Left lobe of liver (tissue), 2 donors: ENCODE results near the gene MFN2. TPM values are rescaled to one million over a fixed set of nuclear protein-coding genes. Genes with fewer than 3 reads are reported as not detected.
"Not testable (repeated sequence)": the region's sequence is repeated elsewhere in the genome, so short reads cannot be mapped to it uniquely, and the experiment has no call there.

Source experiments
- ATAC-seq: fragments of 200-7000 bp; cut with Tn5 transposase; one replicate; pipeline ENCODE4 v1.9.1; 2020; ENCODE audit warnings: mild to moderate bottlenecking, moderate library complexity
- DNase-seq: peaks from one replicate; pipeline ENCODE4 v3.0.0-alpha.2; 2020; ENCODE audit warnings: low spot score
- total RNA-seq: library from RNA; stranded (reverse); gene quantifications from one replicate; pipeline ENCODE4 v1.2.1, GENCODE V29; 2021
- donor health status: DM: no; HTN: no; CAD: no; lungs with moderate emphysema.
- donor health status: DM: no; HTN: yes; CAD: no.

The MFN2 gene
- 45.0 TPM for total RNA-seq

DNA sequence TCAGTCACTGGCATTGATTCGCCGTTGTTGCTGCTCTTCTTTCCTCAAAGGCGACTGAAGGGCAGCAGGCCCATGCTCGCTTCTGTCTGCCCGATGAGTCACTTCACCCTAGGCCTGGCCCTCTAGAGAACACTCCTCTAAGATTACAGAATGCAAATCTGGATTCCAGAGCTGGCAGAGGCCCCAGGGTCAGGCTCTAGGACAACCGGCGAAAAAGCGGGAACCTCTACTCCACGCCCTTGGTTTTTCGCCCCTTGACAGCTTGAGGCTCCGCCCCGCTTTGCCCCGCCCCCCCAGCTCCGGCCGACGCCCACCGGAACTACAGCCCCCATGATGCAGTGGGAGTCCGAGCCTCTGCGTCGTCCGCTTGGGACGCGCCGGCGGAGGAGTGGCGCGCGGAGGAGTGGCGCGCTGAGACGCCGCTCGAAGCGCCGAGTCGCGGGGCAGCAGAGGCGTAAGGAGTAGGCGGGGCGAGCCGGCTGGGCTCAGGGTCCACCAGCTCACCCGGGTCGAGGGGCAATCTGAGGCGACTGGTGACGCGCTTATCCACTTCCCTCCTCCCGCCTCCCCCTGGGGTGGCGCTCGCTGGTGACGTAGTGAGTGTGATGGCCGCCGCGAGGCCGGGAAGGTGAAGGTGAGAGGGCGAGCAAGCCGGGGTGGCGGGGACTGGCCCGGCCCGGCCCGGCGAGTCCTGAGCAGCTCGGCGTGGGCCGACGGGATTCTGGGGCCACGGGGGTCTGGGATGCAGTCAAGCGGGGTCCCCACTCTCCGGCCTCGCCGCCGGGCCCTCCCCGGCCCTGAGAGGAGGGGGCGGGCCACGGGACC, at the start of gene MFN2:
Gene MFN2, plus strand, starts transcription at position 594 of the 825 bp plus-strand sequence. CDS start 8,725 bp downstream, outside the sequence.
- DNase-seq (peak; percentile 98), ATAC-seq (peak; percentile 88)

DNA sequence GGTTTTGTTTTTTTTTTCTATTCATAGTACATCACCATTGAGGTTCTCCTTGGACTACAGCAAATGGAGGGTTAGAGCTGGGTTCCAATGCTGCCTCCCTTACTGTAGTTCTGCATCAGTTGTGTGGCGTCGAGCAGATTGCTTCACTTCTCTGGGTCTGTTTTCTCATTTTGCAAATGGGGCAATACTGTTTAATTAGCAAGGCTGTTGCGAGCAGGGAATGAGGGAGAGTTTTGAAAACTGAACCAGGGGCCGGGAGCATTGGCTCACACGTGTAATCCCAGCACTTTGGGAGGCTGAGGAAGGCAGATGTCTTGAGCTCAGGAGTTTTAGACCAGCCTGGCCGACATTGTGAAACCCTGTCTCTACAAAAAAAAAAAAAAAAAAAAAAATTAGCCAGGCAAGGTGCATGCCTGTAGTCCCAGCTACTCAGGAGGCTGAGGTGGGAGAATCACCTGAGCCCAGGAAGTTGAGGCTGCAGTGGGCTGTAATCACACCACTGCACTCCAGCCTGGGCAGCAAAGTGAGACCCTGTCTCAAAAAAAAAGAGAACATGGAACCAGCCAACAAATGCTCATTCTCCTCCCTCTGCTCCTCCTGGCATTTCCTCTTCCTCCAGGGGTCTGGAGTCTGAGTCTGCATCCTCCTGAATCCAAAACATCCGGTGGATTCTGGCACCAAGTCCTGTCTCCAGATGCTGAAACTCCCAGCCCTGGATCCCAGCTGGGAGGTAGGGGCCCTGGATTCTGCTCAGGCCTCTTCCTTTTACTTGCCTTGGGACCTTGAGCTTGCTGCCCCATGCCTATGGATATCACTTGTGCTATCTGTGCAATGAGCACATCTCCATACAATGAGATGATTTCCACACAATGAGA, 49.4 kb upstream of the MFN2 start:
- DNase-seq (no peak), ATAC-seq (no peak)

DNA sequence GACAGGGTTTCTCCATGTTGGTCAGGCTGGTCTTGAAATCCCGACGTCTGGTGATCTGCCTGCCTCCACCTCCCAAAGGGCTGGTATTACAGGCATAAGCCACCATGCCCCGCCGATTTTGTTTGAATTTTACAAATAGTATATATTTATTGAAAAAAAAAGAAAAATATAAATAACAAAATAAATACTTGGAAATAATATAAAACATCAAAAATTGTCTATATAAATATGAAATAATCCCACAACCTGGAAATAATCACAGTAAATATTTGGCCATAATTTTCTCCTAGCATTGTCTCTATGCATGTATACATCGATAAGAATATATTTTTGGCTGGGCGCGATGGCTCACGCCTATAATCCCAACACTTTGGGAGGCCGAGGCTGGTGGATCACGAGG, 48.4 kb upstream of the MFN2 start:
- ATAC-seq (no peak), DNase-seq (no peak)

DNA sequence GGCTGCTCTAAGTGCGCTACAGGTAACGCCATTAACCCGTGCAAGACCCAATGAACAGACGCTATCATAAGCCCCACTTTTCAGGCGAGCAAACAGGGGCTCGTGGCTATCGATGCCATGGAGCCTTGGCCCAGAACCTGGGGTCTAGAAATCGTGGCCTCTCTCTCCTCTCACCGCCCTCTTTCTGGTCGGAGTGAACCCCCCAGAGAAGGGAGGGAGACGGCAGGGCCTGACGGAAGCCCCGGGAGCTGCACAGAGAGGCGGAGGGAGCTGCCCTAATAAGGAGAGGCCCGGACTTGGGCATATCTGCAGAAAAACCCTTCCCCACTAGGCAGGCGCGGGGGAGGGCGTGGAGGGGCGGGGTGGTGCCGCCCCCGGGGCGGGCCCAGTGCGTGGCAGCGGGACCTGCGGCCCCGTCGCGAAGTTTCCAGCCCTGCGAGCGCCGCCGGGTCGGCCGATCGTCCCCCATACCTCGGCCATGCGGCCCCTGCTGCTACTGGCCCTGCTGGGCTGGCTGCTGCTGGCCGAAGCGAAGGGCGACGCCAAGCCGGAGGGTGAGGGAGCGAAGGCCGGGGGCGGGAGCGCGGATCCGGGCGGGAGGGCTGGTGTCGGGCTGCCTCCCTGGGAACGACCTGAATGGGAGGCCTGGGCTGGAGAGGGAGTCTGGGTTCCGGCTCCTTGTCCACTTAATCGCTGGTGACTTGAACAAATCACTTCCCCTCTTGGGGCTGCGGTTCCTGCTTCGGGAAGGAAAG, 45.8 kb upstream of the MFN2 start, which contains the start of gene PLOD1:
Gene PLOD1, plus strand, starts transcription at position 416 of the 755 bp plus-strand sequence. Its CDS starts 63 bp downstream, at position 479.
- DNase-seq (peak; percentile 95), ATAC-seq (peak; percentile 95)

DNA sequence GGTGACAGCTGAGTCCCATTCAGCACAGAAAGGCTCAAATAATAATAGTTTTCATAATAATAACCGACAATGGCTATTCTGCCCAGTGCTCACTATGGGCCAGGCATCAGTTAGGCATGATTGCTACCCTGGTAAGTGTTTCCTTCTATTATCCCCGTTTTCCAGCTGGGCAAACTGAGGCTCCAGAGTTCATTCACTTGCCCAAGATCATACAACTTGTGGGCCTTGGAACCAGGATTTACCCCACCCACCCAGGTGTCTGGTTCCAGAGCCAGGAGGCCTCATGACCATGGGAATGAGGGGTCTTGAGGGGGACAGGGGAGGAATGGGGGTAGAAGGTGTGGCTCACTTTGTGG, 45.2 kb upstream of the MFN2 start:
- DNase-seq (no peak), ATAC-seq (peak; percentile 9)

DNA sequence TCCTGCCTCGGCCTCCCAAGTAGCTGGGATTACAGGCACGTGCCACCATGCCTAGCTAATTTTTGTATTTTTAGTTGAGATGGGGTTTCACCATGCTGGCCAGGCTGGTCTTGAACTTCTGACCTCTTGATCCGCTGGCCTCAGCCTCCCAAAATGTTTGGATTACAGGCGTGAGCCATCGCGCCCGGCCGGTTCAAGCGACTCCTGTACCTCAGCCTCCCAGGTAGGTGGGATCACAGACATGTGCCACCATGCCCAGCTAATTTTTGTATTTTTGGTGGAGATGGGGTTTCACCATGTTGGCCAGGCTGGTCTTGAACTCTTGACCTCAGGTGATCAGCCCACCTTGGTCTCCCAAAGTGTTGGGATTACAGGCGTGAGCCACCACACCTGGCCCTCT, 44.5 kb upstream of the MFN2 start:
- ATAC-seq, DNase-seq: not testable (repeated sequence)

DNA sequence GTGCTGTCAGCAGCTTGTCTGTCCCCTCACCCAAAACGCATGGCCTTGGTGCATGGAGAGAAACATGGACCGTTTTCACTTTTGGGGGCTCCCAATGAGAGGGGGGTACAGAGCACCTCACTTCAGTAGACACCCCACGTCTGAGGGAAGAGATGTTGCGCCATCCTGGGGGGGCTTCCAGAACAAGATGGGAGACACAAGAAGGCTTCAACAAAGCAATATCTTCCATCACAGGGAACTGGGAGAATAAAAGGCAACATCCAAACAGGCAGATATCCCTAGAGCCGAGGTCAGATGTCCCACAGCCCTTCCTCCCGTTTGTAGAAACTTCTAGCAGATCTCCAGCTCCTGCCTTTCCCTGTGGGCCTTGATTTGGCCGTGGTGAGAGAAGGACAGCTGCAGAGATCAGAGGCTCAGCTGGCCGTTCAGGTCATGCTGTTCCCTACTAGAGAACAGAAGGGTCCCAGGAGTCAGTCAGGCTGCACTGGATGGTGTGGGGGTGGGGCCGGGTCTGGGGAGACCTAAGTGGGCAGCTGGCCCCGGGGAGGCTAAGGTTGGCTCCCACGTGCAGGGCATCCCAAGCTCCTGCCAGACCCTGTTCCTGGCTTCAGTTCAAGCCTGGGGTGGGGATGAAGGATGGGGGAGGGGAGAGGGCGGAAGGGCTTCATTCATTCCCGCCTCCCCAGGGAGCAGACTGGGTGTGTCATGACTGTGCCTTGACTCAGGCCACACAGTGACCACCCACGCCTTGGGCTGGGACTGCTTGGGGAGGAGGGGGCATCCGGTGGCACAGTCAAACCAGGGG, 41.3 kb upstream of the MFN2 start:
- DNase-seq (no peak), ATAC-seq (no peak)

DNA sequence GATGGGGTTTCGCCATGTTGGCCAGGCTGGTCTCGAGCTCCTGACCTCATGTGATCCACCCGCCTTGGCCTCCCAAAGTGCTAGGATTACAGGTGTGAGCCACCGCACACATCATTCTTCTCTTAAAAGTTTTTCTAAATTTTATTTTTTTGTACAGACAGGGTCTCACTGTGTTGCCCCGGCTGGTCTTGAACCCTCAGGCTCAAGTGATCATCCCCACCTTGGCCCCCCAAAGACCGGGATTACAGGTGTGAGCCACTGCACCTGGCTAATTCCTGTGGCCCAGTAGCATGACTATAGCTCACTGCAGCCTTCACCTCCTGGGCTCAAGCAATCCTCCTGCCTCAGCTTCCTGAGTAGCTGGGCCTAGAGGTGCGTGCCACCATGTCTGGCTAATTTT, 40.5 kb upstream of the MFN2 start:
- ATAC-seq, DNase-seq: not testable (repeated sequence)

DNA sequence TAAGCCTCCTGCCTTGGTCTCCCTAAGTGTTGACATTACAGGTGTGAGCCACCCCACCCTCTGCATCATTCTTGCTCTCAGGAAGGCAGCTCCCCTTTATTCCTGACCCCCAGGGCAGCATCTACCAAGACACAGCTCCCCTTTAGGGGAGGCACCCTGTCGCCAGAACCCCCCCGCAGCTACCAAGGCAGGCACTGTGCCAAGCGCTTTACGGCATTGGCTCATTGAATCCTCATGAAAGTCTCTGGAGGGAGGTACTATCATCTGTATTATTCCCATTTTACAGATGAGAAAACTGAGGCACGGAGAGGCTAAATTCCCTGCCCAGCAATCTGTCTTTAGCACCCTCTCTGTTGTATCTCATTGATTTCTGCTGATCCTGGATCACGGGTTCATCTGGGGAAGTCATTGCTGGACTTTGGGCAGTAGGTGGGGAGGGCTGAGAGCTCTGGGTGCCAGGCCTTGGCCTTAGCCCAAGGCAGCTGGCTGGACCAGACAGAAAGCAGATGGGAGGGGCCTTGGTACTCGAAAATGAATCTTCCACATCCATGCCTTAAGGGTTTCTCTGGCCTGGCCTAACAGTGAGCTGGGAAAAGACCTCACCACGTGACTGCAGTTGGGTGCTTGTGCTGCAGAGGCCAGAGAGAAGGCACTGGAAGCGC, 39.9 kb upstream of the MFN2 start:
- DNase-seq (peak; percentile 89), ATAC-seq (peak; percentile 95)

DNA sequence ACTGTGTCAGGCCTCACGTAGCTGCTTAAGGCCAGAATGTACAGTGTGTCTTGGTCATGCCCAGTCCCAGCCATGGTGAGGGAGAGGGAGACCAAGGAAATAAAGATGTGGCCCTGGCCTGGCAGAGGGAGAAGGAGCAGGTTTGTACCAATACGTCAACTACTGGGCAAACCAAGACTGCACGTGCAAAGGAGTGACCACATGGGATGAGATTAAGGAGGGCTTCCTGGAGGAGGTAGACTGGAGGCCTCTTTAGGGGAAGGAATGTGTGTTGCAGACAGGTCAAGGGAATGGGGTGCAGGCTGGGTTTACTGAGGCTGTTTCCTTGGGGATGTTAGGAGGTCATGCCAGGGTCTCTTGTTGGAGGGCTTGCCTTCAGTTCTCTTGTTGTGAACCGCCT, 38.0 kb upstream of the MFN2 start:
- DNase-seq (no peak), ATAC-seq (no peak)

DNA sequence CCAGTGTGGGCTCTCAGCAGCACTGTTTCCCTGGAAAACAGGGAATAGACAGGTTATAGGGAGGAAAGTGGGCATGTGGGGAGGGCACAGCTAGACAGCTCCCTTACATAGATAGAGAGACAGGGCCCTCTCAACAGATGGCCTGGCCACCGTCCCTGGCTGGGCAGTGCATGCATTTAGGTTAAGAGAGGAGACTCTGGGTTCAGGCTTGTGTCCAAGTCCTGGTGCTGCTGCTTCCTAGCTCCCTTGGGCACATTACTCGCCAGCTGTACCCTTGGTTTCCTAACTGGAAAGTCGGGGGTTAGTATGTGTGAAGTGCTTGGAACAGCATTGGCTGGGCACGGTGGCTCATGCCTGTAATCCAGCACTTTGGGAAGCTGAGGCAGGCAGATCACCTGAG, 36.6 kb upstream of the MFN2 start:
- DNase-seq (no peak), ATAC-seq (no peak)

DNA sequence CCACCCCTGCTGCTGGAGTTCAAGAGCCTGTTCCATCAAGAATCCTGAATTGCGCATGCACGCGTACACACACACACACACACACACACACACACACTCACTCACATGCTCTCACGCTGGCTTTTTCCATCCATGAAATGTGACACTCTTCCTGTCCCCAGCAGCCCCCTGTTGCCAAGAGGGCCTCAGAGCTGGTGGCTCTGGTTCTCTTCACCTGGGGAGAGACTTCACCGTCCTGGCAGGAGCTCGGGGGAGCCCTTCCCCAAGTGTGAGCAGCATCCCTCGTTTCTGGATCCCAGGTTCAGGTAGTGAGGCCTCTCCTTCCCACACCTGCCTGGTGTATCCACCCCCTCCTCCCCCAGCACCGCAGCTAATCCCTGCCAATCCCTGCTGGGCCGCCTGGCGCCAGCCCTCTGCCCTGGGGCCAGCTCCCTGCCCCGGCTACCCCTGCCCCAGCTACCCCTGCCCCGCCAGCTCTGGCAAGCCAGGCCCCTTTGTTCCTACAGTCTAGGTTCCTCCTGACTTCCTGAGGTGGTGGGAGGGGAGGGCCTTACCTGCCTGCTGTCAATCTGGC, 35.8 kb upstream of the MFN2 start:
- DNase-seq (no peak), ATAC-seq (no peak)

DNA sequence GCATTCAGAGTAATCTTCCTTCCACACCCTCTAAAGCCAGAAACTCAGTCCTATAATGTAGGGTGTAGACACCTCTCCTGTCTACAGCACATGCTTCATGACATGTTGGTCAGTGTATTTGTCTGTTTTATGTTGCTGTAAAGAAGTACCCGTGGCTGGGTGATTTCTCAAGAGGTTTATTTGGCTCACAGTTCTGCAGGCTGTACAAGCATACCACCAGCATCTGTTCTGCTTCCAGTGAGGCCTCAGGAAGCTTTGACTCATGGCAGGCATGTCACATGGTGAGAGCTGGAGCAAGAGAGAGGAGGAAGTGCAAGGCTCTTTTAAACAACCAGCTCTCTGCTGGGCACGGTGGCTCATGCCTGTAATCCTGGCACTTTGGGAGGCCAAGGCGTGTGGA, 33.6 kb upstream of the MFN2 start:
- DNase-seq (no peak), ATAC-seq (no peak)

DNA sequence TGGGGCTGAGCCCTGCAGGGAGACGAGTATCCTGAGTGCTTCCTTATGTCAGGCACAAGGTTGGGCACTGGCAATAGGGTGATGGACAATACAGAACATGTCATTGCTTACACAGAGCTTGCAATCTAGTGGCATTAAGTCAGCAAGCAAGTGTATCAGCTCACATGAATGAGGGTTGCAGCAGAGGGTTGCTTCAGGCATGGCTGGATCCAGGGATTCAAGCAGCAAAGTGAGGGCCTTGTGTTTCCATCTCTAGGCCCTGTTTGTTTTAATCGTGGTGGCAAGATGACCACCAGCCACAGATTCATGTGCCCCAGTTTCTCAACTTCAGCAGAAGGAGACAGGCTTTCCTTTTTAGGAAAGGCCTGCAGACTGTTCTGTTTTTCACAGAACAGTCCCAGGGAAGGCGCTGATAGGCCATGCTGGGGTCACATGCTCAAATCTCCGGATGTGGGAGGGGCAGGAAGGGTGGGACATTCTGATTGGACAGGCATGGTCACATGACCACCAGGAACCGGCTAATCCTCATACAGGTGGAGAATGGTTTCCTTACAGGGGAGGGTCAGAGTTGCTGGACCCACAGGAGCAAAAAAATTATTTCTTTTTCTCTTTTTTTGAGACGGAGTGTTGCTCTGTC, 31.3 kb upstream of the MFN2 start:
- ATAC-seq, result no peak

DNA sequence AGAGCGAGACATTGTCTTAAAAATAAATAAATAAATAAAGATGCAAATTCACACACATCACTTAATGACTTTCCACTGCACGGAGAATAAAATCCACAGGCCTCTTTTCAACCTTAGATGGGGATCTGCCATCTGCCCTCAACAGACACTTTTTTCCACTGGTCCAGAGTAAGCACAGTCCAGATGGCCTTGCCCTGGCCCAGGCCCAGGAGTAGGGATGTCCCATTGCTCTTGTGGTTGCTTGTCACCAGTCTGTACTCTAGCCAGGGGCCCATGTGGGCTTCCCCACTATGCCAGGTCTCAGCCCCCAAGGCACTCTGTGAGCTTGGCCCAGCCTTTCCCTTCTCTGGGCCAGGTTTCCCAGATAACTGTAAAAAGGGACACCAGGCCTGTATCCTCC, 28.3 kb upstream of the MFN2 start:
- ATAC-seq, result no peak
- no peak for DNase-seq

More for the DNA sequence above, 31.3 kb upstream of the MFN2 start:
- DNase-seq, result no peak

DNA sequence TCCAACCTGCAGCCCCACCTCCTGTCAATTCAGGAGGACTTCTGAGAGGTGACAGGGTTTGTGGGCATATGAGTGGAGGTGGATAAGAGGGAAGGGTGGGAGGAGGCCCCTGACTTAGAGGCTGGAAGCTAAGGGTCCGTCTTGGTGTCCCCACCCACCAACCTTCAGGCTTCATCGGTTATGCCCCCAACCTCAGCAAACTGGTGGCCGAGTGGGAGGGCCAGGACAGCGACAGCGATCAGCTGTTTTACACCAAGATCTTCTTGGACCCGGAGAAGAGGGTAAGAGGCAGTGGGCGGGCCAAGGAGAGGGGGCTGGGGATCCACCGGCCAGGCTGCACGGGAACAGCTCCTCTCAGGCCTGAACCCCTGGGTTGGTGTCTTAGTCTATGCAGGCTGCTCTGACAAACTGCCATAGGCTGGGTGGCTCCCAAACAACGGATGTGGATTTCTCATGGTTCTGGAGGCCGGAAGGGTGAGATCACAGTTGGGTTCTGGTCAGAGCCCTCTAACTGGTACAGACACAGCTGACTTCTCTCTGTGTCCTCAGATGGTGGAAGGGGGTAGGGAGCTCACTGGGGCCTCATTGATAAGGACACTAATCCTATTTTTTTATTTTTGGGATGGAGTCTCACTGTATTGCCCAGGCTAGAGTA, 27.7 kb upstream of the MFN2 start:
- ATAC-seq (no peak), DNase-seq (no peak)

DNA sequence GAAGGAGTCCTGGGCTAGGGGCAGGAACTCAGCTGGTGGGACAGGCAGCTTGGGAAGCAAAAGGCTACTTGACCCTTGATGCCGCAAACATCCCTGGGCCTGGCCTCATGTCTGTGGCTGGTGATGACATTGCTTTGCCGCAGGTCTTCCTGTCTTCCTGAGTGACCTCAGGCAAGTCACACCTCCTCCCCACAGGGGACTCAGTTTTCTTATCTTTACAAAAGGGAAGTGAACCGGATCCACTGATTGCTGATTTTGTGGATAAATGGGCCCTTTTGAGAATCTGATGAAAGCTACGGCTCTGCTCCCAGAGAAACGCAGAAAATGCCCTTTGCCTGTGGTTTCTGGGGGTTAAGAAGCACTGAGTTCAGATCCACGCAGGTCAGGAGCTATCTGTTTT, 25.0 kb upstream of the MFN2 start:
- DNase-seq (no peak), ATAC-seq (no peak)

DNA sequence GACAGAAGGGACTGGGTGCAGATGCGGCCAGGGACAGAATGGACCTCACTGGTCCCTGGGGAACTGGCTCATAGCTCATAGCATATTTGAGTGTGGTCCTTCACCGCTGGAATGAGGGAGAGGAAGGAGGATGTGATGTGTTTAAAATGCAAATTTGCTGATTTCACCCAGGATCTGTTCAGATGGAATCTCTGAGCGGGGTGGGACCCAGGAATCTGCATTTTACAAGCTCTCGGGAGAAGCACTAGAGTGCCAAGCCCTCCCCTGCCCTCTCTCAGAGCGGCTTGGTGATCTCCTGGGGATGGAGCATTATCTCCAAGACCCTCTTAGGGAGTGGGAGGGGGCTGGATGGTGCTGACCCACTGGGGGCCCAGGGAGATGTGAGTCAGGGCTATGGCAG, 22.8 kb upstream of the MFN2 start:
- no peak for DNase-seq
- ATAC-seq, result no peak
